Measurements from ENCODE around the gene LARGE2. TPM values are rescaled to one million over a fixed set of nuclear protein-coding genes. Genes with fewer than 3 reads are reported as not detected.

The LARGE2 gene
- total and polyA plus RNA-seq, 10 of the 15 experiments (the other 5 are each of a cell fraction or from before 2014, with no cell fraction given): 0.03 to 0.41 (median 0.19) TPM; not detected in 6

GRCh38 chr11:45948356-45948755 lies 25.9 kb downstream of the LARGE2 start:
- ChIA-PET SMC1A (ENCODE audit: uncharacterized antibody, unreplicated experiment) (interaction anchor here (0.7 to 0.9 kb wide), 3 partner anchors 9 to 344 kb away, joined by 3 to 5 read pairs (median 3); no protein-coding TSS in a partner anchor), CTCF (interaction anchor here (9.0 kb wide), 1 partner anchor 17 kb away, joined by 60 read pairs; no protein-coding TSS in a partner anchor), POLR2A (no interaction called here), RAD21 (ENCODE audit: unreplicated experiment) (no interaction called here)
- no peaks in the 10 kb centered on the region for H4K20me1 ChIP-seq (ENCODE audit: control insufficient read depth, insufficient read depth)
- peaks cover 3 to 23% of the 10 kb centered on the region in 2 experiments for H3K36me3 ChIP-seq (ENCODE audit: control insufficient read depth in 2 of 2, insufficient read depth in 2 of 2, low read length in 1 of 2)
- no peaks in the 10 kb centered on the region for H3K79me2 ChIP-seq (ENCODE audit: control insufficient read depth, insufficient read depth, low read length)
- no peak overlapping the region for H3K4me2 ChIP-seq (ENCODE audit: control insufficient read depth, insufficient read depth)
- H3K4me1 ChIP-seq (ENCODE audit: control insufficient read depth, insufficient read depth, low read length): no peaks in the 10 kb centered on the region
- no peak overlapping the region for H3K4me3 ChIP-seq
- intact Hi-C loops (cut with micrococcal nuclease; ENCODE audit: unreplicated experiment) (no loop called here), in situ Hi-C loops (cut with MboI) (no loop called here)
- no peaks in the 10 kb centered on the region for H3K27me3 ChIP-seq (replicated peaks in 1 of 2; ENCODE audit: control insufficient read depth in 2 of 2, insufficient read depth in 2 of 2, low read length in 1 of 2)
- DNase-seq (ENCODE audit: low read depth, low spot score): no peak
- no peak overlapping the region for H3K27ac ChIP-seq (ENCODE audit: control insufficient read depth, insufficient read depth)
- no peak overlapping the region for H3K9ac ChIP-seq (ENCODE audit: control insufficient read depth, insufficient read depth, low read length)
- no TSS peak for BruUV-seq (replicated peaks)
- no peak for TF ChIP-seq CBFB (IDR thresholded peaks at IDR 0.05; ENCODE audit: low read depth)
- TF ChIP-seq, protein P1, sequence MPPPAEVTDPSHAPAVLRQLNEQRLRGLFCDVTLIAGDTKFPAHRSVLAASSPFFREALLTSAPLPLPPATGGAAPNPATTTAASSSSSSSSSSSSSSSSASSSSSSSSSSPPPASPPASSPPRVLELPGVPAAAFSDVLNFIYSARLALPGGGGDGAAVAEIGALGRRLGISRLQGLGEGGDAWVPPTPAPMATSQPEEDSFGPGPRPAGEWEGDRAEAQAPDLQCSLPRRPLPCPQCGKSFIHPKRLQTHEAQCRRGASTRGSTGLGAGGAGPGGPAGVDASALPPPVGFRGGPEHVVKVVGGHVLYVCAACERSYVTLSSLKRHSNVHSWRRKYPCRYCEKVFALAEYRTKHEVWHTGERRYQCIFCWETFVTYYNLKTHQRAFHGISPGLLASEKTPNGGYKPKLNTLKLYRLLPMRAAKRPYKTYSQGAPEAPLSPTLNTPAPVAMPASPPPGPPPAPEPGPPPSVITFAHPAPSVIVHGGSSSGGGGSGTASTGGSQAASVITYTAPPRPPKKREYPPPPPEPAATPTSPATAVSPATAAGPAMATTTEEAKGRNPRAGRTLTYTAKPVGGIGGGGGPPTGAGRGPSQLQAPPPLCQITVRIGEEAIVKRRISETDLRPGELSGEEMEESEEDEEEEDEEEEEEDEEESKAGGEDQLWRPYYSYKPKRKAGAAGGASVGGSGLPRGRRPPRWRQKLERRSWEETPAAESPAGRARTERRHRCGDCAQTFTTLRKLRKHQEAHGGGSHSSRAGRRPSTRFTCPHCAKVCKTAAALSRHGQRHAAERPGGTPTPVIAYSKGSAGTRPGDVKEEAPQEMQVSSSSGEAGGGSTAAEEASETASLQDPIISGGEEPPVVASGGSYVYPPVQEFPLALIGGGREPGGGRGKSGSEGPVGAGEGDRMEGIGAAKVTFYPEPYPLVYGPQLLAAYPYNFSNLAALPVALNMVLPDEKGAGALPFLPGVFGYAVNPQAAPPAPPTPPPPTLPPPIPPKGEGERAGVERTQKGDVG (CRISPR knock-in tag; IDR thresholded peaks at IDR 0.05): no peak
- TF ChIP-seq CHD4 (IDR thresholded peaks at IDR 0.05): no peak
- no peak for TF ChIP-seq ZNF207 (IDR thresholded peaks at IDR 0.05; ENCODE audit: borderline replicate concordance)
- TF ChIP-seq NR2F1 (conservative IDR thresholded peaks at IDR 0.05): no peak
- TF ChIP-seq HSF1 (IDR thresholded peaks at IDR 0.05; ENCODE audit: low read depth, low read length): no peak
- ATAC-seq: no peak
- H2AFZ ChIP-seq (ENCODE audit: control insufficient read depth, low read depth, low read length): no peak overlapping the region
- no peaks in the 10 kb centered on the region for H3K9me3 ChIP-seq (replicated peaks; ENCODE audit: control insufficient read depth, insufficient read depth, low read length)
- WGBS (ENCODE audit: insufficient coverage, insufficient replicate concordance, low lambda C conversion rate, missing lambda C conversion rate): 100% methylated on average over 3 of the region's 3 CpGs
- FAIRE-seq: no peak

Data from GM12878 (cell line).